Activated T-cell treated with anti-CD3 and anti-CD28 coated beads for 24 hours (primary cell): ENCODE data around the gene POU2F3.
"Not testable (repeated sequence)": the region's sequence is repeated elsewhere in the genome, so short reads cannot be mapped to it uniquely, and the experiment has no call there.

Experiments used
- DNase-seq: peaks from one replicate; pipeline ENCODE4 v3.0.0-alpha.2; 2020; ENCODE audit warnings: low read depth

Gene POU2F3

GRCh38 chr11:120253377-120253776, 13.4 kb downstream of the POU2F3 start:
- not testable (repeated sequence) for DNase-seq

DNA sequence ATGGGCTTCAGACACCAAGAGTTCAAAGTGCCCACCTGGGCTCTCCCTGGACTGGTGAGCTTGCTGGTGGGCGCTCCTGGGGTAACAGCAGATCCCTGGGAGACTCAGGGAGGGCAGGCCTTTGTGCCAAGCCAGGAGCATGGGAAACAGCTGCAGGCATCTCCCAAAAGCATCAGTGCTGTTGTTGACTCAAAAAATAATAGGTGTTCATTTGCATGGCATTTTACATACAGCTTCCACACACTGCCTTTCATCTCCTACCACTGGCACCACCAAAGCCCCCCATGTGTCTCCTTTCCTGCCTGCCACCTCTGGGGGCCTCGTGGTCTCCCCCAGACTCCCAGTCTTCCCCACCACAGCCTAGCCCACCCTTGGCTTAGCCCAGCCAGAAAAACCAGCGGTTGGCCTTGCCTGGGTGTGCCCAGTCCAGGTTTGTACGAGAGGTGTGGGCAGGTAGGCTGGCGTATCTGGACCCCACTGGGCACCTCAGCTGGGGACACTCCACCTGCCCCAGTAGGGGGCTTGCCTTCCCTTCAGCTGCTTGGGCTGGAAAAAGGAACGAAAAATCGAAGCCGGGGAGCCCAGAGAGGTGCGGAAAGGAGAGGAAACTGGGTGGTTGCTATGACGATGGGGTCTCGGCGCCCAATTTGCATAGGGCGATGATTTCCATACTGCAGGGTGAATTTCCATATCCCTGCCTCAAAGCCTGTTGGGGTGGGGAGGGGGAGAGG, 15.0 kb downstream of the POU2F3 start:
- no peak for DNase-seq

- DNase-seq = no peak
Observed at GRCh38 chr11:120255519-120255866, 15.6 kb downstream of the POU2F3 start.

GRCh38 chr11:120256178-120256577, 16.2 kb downstream of the POU2F3 start:
- no peak for DNase-seq

DNA sequence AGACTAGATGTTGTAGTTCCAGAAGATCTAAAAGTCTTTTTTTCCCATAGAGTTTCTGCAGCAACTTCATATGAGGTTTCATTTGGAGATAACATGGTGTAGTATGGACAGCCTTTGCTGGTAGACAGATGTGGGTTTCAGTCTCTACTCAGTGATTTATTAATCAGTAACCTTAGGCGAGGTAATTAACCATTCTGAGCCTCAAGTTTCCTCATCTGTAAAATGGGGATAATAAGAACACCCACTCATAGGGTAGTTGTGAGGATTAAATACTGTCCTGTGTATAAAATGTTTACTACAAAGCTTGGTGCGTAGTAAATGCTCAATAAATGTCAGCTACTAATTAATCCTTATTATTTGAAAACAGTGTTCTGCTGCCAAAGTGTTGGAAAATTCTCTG, 16.8 kb downstream of the POU2F3 start:
- DNase-seq = no peak

GRCh38 chr11:120257346-120257745, 17.4 kb downstream of the POU2F3 start:
- DNase-seq = no peak

GRCh38 chr11:120258661-120259060, 18.7 kb downstream of the POU2F3 start:
- no peak for DNase-seq

DNA sequence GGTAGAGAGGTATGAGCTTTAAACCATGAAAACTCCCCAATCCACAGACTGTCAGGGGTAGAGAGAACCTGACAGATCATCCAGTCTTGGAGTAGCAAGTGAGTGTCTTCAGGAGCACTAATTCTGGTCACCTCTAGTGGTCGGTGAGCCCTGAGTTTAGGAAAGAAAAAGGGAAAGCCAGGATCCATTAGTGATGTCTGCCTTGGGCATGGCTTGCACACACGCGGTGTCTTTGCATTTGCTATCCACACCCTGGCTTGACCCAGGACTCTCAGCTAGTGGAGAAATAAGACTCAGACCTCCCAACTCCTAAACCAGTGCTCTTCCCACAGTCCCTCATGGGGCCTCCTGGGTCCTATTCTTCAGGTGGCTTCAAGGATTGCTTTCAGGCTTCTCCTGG, 19.3 kb downstream of the POU2F3 start:
- no peak for DNase-seq

DNA sequence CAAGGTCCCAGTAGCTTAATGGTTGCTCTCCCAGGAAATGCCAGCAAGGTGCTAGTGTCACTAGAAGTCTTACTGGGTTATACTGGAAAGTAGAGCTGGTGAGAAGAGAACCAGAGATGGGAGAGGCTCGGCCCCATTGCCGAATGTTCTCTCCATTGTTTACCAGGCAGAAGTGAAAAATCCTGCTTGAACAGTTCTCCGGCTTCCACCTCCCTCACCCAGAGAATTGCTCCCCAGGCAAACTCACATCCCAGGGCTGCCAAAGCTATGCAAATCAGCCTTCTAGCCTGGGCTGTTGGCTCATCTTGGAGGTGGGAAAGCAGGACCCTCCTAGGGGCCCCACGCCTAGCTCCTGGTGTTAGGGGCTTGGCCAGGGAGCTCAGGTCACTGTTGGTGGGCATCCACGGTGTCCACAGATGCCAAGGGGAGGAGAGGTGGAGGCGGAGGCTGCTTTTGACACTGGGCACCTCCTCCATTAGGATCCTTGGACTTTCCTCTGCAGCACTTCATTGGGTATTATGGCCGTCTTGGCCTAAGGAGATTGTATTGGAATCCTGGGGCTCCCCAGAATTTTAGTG, 20.1 kb downstream of the POU2F3 start:
- no peak for DNase-seq

DNA sequence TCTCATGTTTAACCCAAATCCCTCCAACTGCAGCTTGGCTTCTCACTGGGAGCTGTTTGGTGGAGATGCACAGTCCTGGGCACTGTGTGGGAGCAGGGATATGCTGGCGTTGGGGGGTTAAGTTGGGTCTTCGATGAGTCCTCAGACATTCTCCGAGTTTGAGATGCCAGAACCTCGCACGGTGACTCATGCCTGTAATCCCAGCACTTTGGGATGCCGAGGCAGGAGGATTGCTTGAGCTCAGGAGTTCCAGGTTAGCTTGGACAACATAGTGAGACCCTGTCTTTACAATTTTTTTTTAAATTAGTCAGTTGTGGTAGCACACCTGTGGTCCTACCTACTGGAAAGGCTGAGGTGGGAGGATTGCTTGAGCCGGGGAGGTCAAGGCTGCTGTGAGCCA, 20.7 kb downstream of the POU2F3 start:
- DNase-seq = no peak

DNA sequence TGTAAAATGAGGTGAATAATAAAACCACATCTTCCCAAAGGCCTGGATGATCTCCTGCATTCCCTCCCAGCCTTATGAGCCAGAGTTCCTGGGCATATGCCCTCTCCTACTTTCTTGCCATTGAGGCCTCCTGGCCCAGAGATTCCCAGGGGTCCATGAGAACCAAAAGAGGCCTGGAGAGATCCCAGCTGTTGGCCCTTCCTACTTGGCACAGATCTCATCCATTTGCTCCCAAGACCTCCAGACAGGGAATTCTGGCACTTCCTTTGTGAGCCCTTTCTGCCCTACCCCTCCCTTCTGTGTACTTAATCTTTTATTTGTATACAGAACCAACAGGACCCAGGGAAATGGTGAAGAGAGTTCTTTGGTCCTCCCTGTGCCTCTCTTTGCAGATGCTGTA, 21.4 kb downstream of the POU2F3 start:
- DNase-seq = no peak

- no peak for DNase-seq
Observed at GRCh38 chr11:120261931-120262330, 22.0 kb downstream of the POU2F3 start.

DNA sequence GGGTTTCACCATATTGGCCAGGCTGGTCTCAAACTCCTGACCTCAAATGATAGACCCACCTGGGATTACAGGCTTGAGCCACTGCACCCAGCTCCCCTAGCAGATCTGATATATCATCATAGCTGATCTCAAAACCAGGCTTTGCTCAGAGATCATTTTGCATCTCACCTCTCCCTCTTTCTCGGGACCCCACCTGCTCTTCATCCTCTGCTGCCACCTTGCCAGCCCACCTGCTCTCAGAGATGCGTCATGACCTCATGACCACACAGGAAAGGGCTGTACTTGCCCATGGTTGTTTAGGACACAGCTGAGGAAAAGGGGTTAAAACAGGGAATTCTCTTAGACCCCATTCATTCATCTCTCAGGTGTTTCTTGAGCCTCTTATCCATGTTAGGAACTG, 27.4 kb downstream of the POU2F3 start:
- no peak for DNase-seq

- no peak for DNase-seq
Observed at GRCh38 chr11:120268686-120269085, 28.7 kb downstream of the POU2F3 start.

GRCh38 chr11:120270386-120270785, 30.4 kb downstream of the POU2F3 start:
- DNase-seq = no peak

- DNase-seq = no peak
Observed at GRCh38 chr11:120271672-120272071, 31.7 kb downstream of the POU2F3 start.

DNA sequence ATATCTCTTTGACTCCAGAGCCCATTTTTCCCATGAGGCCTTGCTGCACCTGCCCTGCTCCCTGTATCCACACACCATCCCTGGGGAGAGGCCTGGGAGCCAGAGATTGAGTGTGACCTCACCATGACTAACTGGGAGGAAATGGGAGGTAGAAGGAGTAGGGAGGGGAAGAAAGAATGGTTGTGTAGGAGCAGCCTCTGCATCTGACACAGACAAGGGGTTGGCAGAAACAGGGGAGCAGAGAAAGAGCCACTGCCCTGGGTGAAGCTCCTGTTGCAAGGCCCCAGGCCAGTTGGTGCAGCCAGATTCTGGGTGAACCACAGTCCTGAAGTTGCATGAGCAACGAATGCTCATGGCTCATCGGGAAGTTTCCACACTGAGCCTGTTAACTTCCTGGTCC, 32.4 kb downstream of the POU2F3 start:
- DNase-seq = no peak

GRCh38 chr11:120273432-120273831, 33.5 kb downstream of the POU2F3 start:
- DNase-seq = no peak

- DNase-seq = not testable (repeated sequence)
Observed at GRCh38 chr11:120273956-120274355, 34.0 kb downstream of the POU2F3 start.

DNA sequence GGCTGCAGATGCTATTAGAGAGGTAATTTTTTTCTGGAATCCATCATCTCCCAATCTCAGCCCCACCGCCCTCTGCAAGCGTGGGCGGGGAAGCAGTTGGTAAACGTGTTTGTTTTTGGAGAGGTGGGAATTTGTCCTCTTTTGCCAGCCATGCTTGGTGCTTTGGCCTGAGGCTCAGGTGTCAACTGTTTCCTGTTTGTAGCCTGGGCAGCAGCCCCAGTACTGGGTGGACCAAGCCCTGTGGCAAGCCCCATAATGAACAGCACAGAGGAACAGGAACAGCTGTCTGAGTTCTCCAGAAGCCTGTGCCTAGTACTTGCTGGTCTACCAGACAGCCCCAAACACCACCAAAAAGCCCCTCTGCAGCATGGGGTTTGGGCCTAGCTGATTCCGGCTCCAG, 39.6 kb downstream of the POU2F3 start:
- DNase-seq = no peak

- no peak for DNase-seq
Observed at GRCh38 chr11:120280600-120281051, 40.7 kb downstream of the POU2F3 start.

- DNase-seq = no peak
Observed at GRCh38 chr11:120281143-120281795, 41.3 kb downstream of the POU2F3 start.

DNA sequence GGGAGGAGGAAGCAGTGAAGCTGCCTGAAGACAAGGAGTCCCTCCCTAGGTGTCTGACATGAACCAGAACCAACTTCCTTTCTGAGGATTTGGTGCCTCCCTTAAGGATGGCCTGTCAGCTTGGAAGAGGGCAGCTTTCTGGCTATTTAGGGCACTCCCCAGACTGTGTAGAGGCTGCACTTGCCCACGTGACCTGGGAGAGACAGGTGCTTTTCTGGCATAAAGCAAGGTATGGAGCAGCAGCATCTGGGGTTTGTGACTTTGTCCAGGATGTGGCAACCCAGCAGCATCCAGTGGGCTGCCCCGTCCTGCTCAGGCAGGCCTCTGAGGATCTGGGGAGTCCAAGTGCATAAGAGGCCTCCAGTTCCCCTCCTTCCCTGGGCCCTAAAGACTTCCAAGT, 43.2 kb downstream of the POU2F3 start:
- no peak for DNase-seq

- DNase-seq = no peak
Observed at GRCh38 chr11:120284272-120284671, 44.3 kb downstream of the POU2F3 start.
